ENCODE measurements around the gene ANKS1B.

DNA sequence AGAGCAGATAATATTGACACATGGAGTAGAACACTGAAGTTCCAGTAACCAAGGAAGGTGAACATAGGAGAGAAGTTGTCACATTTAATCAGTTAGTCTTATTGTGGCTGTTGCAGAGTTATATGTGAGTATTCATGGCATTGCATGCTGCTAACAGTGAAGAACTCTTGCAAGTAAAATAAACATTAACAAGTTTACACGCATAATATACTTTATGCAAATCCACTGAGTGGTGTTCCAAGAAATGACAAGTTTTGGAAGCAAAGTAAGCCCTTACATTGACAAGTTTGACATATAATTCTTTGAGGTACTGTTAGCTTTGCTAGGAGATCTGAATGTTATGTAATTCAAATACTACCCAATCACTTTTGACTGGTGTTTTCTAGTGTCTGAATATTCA, 125.6 kb downstream of the ANKS1B start:
- TF ChIP-seq, protein P1, sequence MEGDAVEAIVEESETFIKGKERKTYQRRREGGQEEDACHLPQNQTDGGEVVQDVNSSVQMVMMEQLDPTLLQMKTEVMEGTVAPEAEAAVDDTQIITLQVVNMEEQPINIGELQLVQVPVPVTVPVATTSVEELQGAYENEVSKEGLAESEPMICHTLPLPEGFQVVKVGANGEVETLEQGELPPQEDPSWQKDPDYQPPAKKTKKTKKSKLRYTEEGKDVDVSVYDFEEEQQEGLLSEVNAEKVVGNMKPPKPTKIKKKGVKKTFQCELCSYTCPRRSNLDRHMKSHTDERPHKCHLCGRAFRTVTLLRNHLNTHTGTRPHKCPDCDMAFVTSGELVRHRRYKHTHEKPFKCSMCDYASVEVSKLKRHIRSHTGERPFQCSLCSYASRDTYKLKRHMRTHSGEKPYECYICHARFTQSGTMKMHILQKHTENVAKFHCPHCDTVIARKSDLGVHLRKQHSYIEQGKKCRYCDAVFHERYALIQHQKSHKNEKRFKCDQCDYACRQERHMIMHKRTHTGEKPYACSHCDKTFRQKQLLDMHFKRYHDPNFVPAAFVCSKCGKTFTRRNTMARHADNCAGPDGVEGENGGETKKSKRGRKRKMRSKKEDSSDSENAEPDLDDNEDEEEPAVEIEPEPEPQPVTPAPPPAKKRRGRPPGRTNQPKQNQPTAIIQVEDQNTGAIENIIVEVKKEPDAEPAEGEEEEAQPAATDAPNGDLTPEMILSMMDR (conservative IDR thresholded peaks at IDR 0.05; ENCODE audit: low read length), result no peak
- no peak for TF ChIP-seq EZH2phosphoT487 (IDR thresholded peaks at IDR 0.05; ENCODE audit: borderline replicate concordance)
